ENCODE results near the gene ATP9A.
A peak's percentile ranks its signal among the peaks of the same experiment; 100 is the strongest.

ATP9A gene

GRCh38 chr20:51622004-51622874, 146.0 kb downstream of the ATP9A start:
- DNase-seq, result no peak

- no peak for DNase-seq
These were observed 147.8 kb downstream of the ATP9A start for GRCh38 chr20:51620432-51620831.

GRCh38 chr20:51616060-51616459, 152.1 kb downstream of the ATP9A start:
- DNase-seq, result peak; percentile 17

GRCh38 chr20:51614687-51615086, 153.5 kb downstream of the ATP9A start:
- no peak for DNase-seq

- DNase-seq, result no peak
These were observed 154.6 kb downstream of the ATP9A start for GRCh38 chr20:51613580-51613979.

GRCh38 chr20:51612896-51613295, 155.3 kb downstream of the ATP9A start:
- DNase-seq, result no peak

- DNase-seq, result no peak
These were observed 156.6 kb downstream of the ATP9A start for GRCh38 chr20:51611625-51611890.

- no peak for DNase-seq
These were observed 157.2 kb downstream of the ATP9A start for GRCh38 chr20:51610761-51611624.

GRCh38 chr20:51610111-51610510, 158.1 kb downstream of the ATP9A start:
- DNase-seq, result no peak

- no peak for DNase-seq
These were observed 158.9 kb downstream of the ATP9A start for GRCh38 chr20:51609251-51609650.

- DNase-seq, result no peak
These were observed 160.1 kb downstream of the ATP9A start for GRCh38 chr20:51608061-51608460.

GRCh38 chr20:51607170-51607569, 161.0 kb downstream of the ATP9A start:
- no peak for DNase-seq

GRCh38 chr20:51604851-51605250, 163.3 kb downstream of the ATP9A start:
- DNase-seq, result no peak

- no peak for DNase-seq
These were observed 166.1 kb downstream of the ATP9A start for GRCh38 chr20:51602131-51602530.

GRCh38 chr20:51600950-51601349, 167.2 kb downstream of the ATP9A start:
- no peak for DNase-seq

GRCh38 chr20:51600016-51600420, 168.2 kb downstream of the ATP9A start:
- DNase-seq, result no peak

GRCh38 chr20:51598556-51598955, 169.6 kb downstream of the ATP9A start:
- DNase-seq, result no peak

GRCh38 chr20:51597389-51598231, 170.6 kb downstream of the ATP9A start:
- no peak for DNase-seq

GRCh38 chr20:51596668-51597388, 171.4 kb downstream of the ATP9A start:
- no peak for DNase-seq

- DNase-seq, result no peak
These were observed 172.4 kb downstream of the ATP9A start for GRCh38 chr20:51595744-51596143.

GRCh38 chr20:51595058-51595532, 173.1 kb downstream of the ATP9A start:
- peak; percentile 93 for DNase-seq

All from OCI-M1 (cell line).